Kidney epithelial cell (primary cell): Measurements from ENCODE around the gene ATP6V0A1. TPM values are rescaled to one million over a fixed set of nuclear protein-coding genes. Genes with fewer than 3 reads are reported as not detected.

ENCODE experiments used
- DNase-seq: peaks from one replicate; pipeline ENCODE4 v3.0.0-alpha.2; 2010; ENCODE audit warnings: low read depth
- H3K27me3 ChIP-seq: 2 replicates; pipeline ENCODE4 v1.6.0; 2011; ENCODE audit warnings: low read length; ENCODE audit not compliant: control insufficient read depth, insufficient read depth
- H3K36me3 ChIP-seq: 2 replicates; pipeline ENCODE4 v1.5.1; 2011; ENCODE audit warnings: low read length; ENCODE audit not compliant: control insufficient read depth, insufficient read depth
- H3K4me3 ChIP-seq: 2 replicates; pipeline ENCODE4 v1.5.1; 2011; ENCODE audit warnings: low read depth, mild to moderate bottlenecking, control low read depth, low read length
- total RNA-seq: library from RNA; depleted of rRNA; stranded (reverse); fragments of >200 nt; gene quantifications from 2 replicates; pipeline ENCODE4 v1.2.3, GENCODE V29; 2015
- TF ChIP-seq, protein P1 (sequence below): IDR thresholded peaks from 2 replicates; pipeline ENCODE4 v1.5.1; 2011; ENCODE audit warnings: mild to moderate bottlenecking, moderate library complexity, low read length, control low read depth, inconsistent platforms; ENCODE audit not compliant: insufficient read depth, poor library complexity, severe bottlenecking

The ATP6V0A1 gene
- total RNA-seq = 43.9 and 46.4 TPM in 2 replicates

DNA sequence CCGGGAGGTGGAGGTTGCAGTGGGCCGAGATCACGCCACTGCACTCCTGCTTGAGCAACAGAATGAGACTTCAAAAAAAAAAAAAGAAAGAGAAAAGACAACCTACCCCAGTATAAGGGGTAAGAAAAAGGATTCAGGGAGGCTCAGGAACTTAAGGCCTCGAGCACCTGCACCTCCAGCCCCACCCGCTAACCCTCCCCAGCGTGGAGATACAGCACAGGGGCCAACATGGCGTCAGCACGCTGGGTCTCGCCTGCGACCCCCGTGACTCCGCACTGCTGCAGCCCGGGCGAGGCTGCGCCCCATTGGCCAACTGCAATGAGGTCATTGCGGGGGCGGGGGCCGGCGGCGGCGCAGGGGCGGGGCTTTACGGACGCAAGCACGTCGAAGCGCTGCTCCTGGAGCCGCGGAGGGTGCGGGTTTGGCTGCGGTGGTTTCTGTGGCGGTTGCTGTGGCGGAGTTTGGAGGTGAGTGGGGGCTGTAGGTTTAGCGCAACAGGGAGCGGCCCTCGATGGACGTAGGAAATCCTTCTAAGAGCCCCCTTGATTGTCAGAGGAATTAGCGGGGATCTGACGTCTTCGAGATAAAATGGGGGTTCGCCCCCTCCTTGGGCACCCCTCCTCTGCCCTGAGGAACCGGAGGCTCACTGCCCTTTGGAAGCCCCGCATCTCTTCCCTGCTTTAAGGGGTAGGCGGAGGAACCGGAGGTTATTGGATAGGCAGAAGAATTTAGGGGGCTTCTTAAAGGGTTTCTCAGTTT lies at the start of gene ATP6V0A1:
TSS of gene ATP6V0A1 (plus strand) at position 382 of the 759 bp plus-strand sequence. CDS start 2,017 bp downstream, outside the sequence.
- TF ChIP-seq, protein P1, sequence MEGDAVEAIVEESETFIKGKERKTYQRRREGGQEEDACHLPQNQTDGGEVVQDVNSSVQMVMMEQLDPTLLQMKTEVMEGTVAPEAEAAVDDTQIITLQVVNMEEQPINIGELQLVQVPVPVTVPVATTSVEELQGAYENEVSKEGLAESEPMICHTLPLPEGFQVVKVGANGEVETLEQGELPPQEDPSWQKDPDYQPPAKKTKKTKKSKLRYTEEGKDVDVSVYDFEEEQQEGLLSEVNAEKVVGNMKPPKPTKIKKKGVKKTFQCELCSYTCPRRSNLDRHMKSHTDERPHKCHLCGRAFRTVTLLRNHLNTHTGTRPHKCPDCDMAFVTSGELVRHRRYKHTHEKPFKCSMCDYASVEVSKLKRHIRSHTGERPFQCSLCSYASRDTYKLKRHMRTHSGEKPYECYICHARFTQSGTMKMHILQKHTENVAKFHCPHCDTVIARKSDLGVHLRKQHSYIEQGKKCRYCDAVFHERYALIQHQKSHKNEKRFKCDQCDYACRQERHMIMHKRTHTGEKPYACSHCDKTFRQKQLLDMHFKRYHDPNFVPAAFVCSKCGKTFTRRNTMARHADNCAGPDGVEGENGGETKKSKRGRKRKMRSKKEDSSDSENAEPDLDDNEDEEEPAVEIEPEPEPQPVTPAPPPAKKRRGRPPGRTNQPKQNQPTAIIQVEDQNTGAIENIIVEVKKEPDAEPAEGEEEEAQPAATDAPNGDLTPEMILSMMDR = no peak
- H3K4me3 ChIP-seq = peak within 1 kb of the TSS; percentile 83
- DNase-seq = no peak
- H3K36me3 ChIP-seq = no peaks in the 10 kb centered on the region
- H3K27me3 ChIP-seq = no peaks in the 10 kb centered on the region

DNA sequence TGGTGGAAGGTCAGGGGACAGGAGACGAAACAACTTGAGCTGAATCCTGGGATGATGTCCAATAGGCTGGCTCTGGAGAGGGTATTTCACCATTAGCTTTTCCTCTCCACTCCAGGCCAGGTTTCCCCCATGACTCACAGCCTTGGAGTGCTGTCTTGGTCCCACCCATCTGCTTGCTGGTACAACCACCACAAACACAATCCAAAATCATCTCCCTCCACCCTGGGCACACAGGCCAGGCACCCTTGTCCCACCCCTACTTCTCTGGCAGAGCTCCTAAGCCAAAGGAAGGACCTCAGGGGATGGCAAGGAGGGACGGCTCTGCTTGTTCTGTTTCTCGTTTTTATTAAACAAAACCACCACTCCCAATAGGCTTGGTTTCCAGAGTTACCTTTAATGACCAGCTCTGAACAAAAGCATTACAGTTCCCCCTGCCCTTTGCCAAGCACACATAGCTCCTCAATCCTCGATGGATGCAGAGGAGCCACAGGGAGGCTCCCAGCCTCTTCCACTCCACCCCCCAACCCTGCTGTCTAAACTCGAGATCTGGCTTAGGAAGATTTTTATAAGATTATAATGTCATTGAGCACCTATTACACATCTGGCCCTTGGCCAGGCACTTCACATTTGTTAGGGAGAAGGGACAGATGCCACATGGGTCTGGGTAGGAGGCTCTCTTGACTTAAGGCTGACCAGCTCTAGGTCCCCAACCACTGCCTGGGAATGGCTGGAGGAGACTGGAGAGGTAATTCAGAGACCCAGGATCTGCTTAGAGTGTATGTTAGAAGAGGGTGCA lies 49.0 kb upstream of the ATP6V0A1 start:
- Histone ChIP-seq H3K4me3 (no peak overlapping the region), H3K27me3 (no peaks in the 10 kb centered on the region), H3K36me3 (peaks cover 2% of the 10 kb centered on the region)
- DNase-seq = no peak
- TF ChIP-seq, protein P1 = no peak

DNA sequence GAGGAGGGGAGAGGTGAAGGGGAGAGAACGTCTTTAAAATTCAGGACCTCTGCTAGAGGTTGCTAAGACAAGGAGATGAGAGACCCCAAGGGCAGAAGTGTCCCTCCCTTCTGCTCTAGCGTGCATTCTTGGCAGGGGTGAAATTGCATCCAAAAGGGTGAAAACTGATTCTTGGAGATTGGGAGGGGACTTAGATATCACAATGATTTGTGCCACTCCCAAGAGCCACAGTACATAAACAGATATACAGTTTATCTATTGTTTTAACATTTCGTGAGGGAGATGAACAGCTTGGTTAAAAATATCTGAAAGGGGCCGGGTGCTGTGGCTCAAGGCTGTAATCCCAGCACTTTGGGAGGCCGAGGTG lies 48.4 kb upstream of the ATP6V0A1 start:
- Histone ChIP-seq H3K36me3 (no peaks in the 10 kb centered on the region), H3K4me3 (no peak overlapping the region)

DNA sequence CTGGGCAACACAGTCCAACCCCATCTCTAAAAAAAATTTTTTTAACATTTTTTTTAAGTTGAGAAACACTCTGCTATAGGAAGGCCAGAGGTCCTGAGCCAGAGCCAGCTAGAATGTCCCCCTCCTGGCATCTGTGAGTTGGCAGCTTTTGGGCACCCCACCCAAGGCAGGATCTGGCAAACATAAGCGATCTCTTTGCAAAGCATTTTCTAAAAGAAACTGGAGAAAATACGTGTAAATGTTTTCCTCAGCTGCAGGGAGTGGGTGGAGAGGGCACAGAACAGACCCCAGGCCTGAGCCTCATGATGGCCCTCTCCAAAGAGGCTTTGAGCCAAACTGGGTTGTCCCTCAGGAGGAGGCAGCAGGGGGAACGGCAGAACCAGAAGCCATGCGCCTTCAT lies 47.3 kb upstream of the ATP6V0A1 start:
- Histone ChIP-seq H3K4me3 (no peak overlapping the region), H3K27me3 (no peaks in the 10 kb centered on the region), H3K36me3 (no peaks in the 10 kb centered on the region)
- DNase-seq = no peak
- TF ChIP-seq, protein P1 = no peak

More for the DNA sequence above, 48.4 kb upstream of the ATP6V0A1 start:
- TF ChIP-seq, protein P1 = no peak
- no peak for DNase-seq
- H3K27me3 ChIP-seq = no peaks in the 10 kb centered on the region

DNA sequence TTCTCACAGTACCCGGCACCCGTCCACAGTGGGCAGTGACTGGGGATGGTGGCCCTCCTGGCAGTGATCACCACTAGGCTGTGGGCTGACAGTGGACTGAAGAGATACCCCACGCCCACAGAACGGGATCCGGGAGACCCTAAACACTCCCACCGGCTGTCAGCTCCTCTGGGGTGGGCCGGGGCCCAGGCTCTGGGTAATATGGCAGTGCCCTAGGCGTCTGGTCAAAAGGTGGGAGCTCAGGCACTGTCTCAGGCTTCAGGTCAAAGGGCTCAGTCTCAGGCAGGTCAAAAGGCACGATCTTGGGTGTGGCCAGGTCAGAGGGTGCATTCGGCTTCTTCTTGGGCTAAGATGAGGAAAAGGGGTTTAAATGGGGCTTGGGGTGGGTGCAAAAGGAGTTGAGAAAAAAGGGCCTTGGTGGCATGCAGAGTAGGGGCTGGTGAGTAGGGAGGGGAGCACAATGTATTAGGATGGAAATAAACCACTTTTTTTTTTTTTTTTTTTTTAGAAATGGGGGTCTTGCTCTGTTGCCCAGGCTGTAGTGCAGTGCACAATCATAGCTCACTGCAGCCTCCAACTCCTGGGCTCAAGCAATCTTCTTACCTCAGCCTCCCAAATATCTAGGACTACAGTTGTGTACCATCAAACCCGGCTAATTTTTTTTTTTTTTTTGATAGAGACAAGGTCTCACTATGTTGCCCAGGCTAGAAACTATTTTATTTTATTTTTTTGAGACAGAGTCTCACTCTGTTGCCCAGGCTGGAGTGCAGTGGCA lies 46.6 kb upstream of the ATP6V0A1 start:
- no peak for DNase-seq
- TF ChIP-seq, protein P1 = no peak
- H3K4me3 ChIP-seq = no peak overlapping the region
- no peaks in the 10 kb centered on the region for H3K27me3 ChIP-seq
- H3K36me3 ChIP-seq = peaks cover 2% of the 10 kb centered on the region
